NCI-H1436 treated with DMSO at 0.1 percent for 48 hours (cell line): ENCODE results near the gene EFCAB8.

Source experiments
- DNase-seq: peaks from one replicate; lab custom pipeline; 2025; lab: John Stamatoyannopoulos, UW

The EFCAB8 gene

DNA sequence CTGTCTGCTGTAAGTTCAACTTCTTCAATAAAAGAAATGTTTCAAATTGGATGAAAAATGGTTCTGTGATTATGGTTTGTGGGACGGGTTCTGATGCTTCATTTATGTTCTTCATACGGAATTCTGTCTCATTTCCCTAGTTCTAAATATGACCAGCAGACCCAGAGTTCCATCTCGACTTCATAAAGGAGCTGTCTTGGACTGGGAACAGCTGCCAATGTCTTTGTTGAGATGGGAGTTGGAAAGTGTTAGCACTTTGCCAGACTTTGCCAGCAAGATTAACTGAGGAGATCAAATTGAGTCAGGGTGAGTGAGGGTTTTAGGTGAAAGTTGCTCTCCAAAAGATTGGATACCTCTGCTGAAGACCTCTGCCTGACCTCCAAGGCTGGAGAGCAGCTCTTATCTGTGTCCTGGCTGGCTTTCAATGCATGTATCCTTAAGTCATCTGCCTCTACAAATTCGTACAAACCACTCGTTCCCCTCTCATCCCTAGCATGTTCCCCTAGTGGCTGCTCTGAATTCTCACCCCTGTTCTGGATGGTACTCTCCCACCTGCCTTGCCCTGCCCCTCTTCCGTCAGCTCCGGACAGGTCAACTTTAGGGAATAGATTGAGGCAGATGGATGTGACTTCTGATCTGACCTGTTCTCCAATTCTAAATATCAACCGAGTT lies at the start of gene EFCAB8:
Gene EFCAB8 (plus strand): TSS at position 223 of the 672 bp plus-strand sequence. CDS start 4,870 bp downstream, outside the sequence.
- no peak for DNase-seq

DNA sequence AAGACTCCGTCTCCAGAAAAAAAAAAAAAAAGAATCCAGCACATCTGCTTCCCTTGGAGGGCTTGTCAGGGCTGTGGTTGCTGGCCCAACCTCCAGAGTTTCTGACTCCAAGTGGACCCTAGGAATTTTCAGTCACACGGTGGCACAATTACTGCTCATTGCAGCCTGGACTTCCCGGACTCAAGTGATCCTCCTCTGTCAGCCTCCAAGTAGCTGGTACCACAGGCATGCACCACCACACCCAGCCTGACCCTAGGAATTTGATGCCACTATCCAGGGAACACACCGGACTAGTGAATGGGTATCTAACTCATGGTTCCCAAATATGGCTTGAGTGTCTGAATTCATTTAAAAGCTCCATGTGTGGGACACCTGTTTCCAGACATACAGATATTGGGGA lies 48.8 kb upstream of the EFCAB8 start:
- DNase-seq, result no peak

DNA sequence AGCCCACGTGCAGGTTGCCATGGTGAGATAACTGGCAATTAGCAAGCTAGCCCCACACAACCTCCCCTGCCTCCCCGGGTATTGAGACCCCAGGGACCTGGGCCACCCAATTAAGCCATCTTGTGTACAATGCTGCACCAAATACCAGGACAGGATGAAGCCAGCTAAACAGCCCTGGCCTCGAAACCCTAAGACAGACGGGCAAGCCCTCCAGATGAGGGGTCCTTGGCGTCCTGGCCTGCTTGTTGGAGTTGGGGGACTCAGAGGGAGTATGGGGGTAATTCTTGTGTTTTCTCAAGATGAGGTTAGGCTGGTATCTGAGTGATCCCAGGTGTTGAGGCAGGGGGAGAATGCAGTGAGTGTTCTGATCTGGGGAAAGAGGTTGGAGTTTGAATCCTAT lies 47.8 kb upstream of the EFCAB8 start:
- no peak for DNase-seq

DNA sequence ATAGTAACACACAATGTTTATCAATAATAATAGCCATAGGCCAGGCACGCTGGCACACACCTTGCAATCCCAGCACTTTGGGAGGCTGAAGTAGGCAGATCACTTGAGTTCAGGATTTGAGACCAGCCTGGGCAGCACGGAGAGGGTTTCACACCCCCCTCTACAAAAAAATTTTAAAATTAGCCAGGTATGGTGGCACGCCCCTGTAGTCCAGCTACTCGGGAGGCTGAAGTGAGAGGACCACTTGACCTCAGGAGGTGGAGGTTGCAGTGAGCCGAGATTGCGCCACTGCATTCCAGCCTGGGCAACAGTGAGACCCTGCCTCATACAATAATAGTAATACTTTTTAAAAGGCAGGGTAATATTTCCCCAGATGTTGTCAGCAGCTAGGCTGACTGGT lies 46.8 kb upstream of the EFCAB8 start:
- no peak for DNase-seq

GRCh38 chr20:32819992-32820697 lies 38.6 kb upstream of the EFCAB8 start:
- no peak for DNase-seq

DNA sequence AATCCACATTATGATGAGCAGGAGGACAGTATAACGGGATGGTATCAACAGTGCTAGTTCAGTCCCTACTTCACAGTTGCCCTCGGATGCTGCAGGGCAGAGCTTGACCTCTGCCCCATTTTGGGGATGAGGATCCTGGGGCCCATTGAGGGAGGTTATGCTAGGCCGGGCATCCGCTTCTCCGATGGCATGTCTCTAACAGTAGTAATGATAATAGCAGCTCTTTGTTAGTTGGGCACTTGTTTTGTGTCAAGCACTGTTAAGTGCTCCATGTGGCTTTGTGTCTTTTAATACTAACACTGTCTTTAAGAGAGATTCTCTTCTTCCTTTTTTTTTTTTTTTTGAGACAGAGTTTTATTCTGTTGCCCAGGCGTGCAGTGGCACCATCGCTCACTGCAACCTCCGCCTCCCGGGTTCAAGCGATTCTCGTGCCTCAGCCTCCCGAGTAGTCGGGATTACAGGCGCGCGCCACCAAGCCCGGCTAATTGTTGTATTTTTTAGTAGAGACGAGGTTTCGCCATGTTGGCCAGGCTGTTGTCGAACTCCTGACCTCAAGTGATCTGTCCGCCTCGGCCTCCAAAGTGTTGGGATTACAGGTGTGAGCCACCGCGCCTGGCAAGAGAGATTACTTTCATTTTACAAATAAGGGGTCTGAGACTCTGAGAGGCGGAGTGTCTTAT lies 37.9 kb upstream of the EFCAB8 start:
- DNase-seq, result no peak

GRCh38 chr20:32822225-32822624 lies 36.5 kb upstream of the EFCAB8 start:
- DNase-seq, result no peak

DNA sequence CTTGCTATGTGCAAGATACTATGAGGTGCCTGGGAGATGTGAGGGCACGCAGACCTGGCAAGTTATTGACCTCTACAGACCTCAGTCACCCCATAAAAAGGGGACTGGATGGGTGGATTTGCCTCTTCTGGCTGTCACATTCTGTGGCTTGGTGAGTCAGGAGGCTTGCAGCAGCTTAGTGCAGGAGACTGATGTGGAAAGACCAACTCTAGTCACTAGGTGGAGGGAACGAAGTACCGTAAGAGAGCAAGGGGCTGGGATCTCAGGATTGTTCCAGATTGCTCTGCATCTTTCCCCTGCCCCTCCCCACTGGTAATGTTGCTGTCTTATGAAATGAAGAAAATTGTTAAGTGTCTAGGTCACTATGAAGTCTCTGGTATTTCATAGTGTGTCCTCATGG lies 35.6 kb upstream of the EFCAB8 start:
- no peak for DNase-seq

GRCh38 chr20:32823737-32824588 lies 34.8 kb upstream of the EFCAB8 start:
- no peak for DNase-seq

DNA sequence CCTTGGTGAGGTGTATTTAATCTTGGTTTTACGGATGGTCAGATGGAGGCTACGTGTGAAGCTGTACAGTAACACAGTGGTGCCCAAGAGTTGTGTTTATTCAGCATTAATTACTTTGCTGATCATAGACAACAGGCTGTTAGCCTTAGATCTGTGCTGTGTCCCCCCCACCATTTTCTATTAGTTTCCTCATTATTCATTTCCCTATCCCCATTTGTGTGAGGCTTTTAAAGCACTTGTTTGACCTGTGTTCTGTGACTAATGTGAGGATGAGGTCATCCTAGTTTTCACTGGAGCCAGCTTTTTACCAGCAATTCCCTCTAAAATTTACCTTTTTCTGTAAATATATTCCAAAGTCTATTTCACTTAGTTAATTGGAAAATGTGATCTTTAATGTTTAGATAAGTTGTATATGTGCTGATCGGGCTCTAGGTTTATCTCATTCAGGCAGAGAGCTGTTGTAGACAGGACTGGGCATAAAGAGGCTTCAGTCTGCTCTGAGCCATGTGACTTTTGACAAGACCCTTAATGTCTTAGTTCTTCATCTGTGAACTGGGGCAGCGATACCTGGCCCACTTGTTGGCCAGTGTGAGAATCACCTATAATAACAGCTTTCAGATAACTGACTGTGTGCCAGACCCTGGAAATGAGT lies 30.6 kb upstream of the EFCAB8 start:
- no peak for DNase-seq

DNA sequence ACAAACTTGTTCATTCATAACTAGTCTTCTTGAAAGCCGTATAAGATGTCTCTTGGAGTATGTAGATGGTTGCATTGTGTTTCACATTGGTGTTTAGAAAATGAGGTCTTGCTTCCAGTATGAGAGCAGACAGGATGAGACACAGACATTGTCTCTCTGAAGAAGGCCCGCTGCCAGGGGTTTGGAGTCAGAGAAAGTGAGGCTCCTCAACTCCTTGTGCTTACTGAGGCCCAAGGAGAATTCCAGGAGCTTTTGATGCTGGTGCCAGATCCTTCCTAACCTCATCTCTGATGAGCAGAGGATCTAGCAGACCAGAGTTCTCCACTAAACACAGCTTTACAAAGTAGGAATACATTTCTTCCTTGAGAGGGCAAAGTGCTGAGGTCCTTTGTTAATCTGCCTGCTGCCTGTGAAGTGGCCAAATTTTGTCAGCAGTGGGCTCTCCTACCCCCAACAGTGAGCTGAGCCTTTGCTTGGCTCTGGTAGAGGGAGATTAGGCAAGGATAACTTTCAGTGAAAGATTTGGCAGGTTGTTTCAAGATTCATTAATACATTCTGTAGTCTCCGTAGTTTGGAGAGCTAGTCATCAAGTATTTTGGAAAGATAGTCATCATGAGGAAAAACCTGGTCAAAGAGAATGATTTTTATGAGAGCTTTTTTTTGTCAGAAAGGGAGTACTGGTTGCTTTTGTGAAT lies 29.3 kb upstream of the EFCAB8 start:
- DNase-seq, result no peak

DNA sequence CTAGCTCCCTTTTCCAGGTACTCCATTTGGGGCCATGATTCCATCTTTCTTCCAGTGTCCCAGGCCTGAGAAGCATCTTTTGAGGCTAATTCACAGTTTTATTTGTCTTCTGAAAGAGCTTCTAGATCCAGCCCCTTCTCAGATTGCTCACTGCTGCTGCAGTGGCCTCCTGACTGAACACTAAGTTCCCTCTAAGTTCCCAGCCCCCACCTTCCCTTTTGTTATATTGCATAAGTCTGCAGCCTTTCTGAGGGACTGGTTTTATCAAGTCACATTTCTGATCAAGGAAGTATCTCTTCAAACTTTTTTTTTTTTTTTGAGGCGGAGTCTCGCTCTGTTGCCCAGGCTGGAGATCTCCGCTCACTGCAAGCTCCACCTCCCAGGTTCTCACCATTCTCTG lies 28.3 kb upstream of the EFCAB8 start:
- DNase-seq, result no peak

GRCh38 chr20:32831982-32832381 lies 26.7 kb upstream of the EFCAB8 start:
- no peak for DNase-seq

- DNase-seq, result no peak
Observed at GRCh38 chr20:32832664-32833063, 26.1 kb upstream of the EFCAB8 start.

- DNase-seq, result no peak
Observed at GRCh38 chr20:32834972-32835371, 23.8 kb upstream of the EFCAB8 start.

GRCh38 chr20:32837157-32837556 lies 21.6 kb upstream of the EFCAB8 start:
- DNase-seq, result no peak

GRCh38 chr20:32839227-32839981 lies 19.3 kb upstream of the EFCAB8 start:
- DNase-seq, result no peak

DNA sequence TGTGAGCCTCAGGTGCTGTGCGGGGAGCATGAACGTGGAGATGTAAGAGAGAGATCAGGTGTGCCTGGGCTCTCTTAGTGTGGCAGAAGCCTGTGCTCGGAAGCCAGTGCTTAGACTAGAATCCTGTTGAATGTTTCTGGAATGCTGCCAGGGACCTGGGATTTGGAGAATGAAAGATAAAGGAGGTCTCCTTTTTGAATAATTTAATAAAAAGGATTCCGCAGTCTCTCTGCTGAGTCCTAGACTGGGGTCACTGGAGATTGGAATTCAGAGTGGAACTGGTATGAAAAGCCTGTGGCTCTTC lies 18.8 kb upstream of the EFCAB8 start:
- no peak for DNase-seq

- no peak for DNase-seq
Observed at GRCh38 chr20:32841174-32841573, 17.5 kb upstream of the EFCAB8 start.

DNA sequence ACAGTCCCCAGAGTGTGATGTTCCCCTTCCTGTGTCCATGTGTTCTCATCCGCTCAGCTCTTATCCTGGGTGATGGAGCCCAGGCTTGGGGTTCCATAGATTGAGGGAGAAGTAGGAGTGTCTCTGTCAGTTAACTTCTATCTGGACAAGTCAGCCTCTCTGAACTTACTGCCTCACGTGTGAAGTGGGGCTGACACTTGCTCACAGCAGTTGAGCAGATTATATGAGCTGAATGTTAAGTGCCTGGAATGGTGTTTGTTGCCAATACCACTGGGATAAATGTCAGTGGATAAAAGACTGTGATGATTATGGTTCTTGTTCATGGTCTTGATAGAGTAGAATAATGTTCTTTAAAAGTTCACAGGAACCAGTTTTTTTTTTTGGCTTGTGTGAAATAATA lies 17.1 kb upstream of the EFCAB8 start:
- DNase-seq, result no peak
